Measurements from ENCODE around the gene CIROP.

Gene CIROP, protein sequence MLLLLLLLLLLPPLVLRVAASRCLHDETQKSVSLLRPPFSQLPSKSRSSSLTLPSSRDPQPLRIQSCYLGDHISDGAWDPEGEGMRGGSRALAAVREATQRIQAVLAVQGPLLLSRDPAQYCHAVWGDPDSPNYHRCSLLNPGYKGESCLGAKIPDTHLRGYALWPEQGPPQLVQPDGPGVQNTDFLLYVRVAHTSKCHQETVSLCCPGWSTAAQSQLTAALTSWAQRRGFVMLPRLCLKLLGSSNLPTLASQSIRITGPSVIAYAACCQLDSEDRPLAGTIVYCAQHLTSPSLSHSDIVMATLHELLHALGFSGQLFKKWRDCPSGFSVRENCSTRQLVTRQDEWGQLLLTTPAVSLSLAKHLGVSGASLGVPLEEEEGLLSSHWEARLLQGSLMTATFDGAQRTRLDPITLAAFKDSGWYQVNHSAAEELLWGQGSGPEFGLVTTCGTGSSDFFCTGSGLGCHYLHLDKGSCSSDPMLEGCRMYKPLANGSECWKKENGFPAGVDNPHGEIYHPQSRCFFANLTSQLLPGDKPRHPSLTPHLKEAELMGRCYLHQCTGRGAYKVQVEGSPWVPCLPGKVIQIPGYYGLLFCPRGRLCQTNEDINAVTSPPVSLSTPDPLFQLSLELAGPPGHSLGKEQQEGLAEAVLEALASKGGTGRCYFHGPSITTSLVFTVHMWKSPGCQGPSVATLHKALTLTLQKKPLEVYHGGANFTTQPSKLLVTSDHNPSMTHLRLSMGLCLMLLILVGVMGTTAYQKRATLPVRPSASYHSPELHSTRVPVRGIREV

DNA sequence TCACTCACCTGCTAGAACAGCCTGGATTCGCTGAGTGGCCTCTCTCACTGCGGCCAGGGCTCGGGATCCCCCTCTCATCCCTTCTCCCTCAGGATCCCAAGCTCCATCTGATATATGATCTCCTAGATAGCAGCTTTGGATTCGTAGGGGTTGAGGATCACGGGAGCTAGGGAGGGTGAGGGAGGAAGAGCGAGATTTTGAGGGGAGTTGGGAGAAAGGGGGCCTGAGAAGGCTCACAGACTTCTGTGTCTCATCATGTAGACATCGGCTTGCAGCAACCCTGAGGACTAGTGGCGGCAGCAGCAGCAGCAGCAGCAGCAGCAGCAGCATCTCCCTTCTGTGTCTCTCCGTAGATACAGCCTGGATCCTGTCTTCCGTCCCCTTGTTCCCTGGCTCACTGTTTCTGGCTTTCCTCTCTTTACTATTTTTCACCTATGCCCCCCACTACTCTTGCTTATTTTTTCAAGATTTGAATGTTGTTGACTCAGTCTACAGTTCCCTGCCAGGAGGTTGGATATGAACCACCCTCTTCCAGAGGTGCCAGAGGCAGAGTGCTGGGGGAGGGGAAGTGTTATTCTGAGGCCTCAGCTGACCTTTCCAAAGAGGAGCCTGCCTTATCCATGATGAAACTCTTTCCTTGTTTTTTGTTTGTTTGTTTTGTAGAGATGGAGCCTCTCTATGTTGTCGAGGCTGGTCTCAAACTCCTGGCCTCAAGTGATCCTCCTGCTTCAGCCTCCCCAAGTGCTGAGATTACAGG is at the start of gene CIROP:
CIROP (minus strand) TSS at position 399 of the 757 bp plus-strand sequence; CDS start at position 330, 69 bp downstream.
- no peak for DNase-seq

DNA sequence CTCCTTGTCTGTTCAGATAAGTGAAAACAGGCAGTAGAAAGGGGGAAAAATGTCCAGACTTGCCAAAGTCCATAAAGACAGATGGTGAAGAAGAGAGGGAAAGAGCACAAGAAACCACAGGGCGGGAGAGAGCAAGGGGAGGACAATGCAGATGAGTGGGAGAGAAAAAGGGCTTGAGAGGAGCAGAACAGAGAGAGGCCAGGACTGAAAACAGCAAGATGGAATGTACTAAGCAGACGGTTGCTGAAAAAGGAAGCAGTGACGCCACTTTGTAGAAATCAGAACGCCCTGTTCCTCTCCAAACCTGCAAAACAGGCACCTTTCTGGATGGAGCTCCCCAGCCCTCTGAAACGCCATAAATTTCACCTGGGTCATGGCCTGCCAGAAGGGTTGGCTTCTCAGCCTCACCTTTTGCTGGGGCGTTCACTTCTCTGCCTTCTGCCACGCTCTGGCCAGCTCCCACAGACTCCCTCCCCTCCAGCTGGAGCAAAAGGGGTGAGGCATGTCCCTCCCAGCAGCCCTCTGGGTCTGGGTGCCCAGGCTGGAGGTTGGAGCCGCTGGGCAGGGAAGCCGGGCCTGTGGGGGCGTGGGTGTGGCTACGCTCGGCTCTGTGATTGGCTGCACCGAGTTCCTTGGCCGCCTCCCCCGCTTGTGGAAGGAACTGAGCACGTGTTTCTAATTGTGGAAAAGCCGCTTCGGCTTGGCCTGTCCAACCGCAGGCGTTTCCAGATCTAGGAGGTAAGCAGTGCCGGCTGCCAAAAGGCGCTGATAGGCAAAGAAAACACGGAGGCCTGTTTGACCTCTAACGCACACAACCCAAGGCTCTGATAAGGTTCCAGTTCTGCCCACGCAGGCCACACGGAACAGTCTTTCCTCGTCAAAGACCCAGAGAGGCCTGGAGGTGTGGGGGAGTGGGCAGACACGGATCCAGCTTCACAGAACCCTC is 49.3 kb upstream of the CIROP start:
- DNase-seq = no peak

DNA sequence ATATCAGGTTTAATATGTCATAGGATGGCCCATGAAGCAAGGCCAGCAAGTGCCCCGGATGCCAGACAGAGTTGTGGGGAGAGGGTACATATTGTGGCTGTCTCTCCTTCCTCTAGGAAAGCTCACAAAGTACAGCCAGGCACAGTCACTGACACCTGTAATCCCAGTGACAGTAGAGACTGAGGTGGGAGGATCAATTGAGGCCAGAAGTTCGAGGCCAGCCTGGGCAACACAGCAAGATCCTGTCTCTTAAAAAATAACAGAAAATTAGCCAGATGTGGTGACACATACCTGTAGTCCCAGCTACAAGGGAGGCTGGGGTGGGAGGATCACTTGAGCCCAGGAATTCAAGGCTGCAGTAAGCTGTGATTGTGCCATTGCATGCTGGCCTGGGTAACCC is 46.6 kb upstream of the CIROP start:
- DNase-seq = no peak

DNA sequence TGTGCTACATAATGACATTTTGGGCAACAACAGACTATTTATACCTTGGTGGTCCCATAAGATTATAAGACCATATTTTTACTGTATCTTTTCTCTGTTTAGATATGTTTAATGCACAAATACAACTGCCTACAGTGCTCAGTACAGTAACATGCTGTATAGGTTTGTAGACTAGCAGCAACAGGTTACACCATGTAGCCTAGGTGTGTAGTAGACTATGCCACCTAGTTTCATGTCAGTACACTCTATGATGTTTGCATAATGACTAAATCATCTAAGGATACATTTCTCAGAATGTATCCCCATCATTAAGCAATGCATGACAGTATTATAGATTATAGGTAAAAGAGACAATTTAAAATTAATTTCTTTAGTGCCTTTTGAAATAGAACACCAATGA is 45.0 kb upstream of the CIROP start:
- no peak for DNase-seq

DNA sequence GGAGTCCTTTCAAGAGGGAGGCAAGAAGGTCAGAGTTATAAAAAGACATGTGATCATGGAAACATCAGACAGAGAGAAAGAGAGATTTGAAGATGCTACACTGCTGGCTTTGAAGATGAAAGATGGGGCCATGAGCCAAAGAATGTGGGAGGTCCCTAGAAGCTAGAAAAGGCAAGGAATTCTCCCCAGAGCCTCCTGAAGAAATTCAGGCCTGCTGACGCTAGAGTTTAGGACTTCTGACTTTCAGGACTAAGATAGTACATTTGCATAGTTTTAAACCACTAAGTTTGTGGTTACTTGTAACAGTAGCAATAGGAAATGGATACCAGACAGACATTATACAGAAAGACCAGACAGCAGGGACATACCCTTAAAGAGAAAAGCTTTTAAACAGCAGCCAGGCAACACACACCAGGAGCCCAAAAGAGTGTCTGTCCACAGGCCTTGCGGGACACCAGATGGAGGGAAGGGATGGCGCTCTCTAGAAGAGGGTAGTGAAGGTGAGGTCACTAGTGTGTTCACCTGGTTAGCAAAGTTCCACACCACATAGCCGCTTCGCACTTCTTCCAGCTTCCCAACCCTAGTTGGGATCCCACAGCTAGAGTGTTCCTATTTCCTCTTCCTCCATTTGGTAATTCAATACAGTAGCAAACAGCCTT is 43.9 kb upstream of the CIROP start:
- DNase-seq = no peak

DNA sequence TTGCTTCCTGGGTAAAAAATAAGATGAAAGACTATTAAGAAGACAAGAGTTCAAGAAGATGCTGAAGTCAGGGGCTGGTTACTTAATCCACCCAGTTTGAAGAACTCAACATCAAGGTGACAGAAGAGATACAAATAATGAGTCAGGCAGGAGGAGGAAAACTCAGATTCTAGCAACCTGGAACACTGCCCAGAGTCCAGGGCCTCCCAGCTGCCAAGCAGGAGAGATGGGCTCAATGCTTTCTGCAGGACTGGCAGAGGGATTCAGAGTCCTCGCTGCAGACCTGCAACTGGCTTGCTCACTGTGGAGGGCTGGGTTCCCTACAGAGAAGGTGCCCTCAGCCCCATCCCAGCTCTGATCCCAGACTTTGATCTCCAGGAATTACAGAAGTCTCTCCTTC is 42.9 kb upstream of the CIROP start:
- no peak for DNase-seq

DNA sequence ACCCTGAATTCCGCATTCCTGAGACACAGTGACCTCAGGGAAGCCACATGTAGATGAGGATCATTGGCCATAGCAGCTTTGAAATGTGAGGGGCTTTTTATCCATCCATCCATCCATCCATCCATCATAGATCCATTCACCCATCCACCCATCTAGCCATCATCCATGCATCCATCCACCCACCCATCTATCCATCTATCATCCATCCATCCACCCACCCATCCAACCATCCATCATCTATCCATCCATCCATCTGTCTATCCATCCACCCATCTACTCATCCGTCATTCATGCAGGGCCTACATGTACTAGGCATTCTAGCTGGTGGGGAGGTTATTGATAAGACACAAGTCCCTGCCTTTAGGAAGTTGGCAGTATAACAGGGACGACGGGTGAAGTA is 42.2 kb upstream of the CIROP start:
- DNase-seq = no peak

DNA sequence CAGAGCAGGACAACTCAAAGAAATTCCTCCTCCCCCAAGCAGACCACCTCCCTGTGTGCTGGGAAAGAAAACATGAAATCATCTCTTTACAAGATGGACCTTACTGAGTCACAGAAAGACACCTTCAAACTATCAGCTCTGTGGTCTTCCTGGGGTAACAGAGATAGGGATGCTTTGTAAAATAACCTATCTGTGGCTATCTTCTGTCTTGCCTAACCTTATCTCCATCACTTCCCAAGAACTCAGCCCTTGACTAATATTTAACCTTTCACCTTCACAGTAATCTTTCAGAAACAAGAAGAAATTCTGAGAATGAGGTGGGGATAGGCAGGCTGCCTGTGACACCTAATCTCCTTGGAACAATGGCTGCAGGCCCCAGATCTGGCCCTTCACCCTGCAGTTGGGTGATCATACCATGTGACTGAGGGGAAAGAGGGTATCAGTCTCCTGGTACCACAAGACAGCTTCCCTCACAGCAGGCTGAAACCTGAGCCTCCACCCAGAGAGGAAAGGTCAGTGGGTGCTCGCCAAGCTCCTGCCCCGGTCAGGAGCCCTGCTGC is 41.6 kb upstream of the CIROP start:
- DNase-seq = no peak

DNA sequence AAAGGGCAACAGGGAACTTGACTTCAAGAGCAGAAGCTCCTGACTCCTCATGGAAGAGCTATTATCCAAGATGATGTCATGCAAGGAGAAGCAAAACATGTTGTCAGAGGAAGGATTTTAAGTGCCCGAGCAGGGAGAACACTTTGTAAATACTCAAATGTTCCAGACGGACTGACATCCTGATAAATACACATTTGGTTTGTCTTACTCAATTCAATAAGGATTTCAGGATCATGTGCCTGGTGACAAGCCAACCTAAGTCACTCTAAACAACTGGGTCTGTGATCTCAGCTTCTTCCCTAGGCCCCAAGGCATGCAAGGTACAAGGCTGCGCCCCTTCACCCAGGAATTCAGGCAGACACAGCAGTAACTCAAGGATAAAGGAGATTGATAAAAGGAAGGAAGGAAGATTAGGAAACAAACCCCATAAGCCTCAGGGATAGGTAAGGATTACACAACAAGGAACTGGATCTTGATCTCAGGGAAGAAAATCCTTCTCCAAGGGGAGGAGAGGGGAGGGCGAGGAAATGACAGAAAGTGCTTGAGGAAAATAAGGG is 41.1 kb upstream of the CIROP start:
- DNase-seq = no peak

DNA sequence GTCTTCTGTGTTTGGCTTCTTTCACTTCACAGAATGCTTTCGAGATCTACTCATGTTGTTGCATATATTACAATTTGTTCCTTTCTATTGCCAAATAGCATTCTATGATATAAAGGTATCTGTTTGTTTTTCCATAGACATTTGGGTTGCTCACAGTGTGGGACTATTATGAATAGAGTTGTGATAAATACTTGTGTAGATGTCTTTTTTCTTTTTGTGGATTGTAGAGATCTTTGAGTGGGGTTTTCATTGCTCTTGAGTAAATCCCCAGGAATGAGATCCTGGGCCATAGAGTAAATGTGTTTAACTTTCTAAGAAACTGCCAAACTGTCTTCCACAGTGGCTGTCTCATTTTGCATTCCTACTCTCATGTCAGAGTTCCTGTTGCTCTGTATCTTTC is 39.1 kb upstream of the CIROP start:
- no peak for DNase-seq

DNA sequence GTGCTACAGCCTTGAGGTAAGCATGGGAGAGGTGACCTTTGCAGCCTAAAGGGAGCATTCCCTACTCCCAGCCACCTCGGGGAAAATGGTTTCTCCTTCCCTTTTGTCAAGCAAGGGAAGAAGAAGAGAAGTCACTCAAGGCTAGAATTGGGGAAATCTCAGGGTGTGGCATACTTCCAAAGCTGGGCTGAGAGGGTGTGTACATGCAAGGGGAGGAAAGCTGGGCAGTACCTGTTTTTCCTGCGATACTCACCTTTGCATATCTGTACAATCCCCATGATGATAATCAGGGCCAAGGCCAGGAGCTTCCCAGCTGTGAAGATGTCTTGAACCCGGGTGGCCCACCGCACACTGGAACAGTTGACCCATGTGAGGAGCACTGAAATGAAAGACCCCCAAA is 38.0 kb upstream of the CIROP start:
- DNase-seq = no peak

DNA sequence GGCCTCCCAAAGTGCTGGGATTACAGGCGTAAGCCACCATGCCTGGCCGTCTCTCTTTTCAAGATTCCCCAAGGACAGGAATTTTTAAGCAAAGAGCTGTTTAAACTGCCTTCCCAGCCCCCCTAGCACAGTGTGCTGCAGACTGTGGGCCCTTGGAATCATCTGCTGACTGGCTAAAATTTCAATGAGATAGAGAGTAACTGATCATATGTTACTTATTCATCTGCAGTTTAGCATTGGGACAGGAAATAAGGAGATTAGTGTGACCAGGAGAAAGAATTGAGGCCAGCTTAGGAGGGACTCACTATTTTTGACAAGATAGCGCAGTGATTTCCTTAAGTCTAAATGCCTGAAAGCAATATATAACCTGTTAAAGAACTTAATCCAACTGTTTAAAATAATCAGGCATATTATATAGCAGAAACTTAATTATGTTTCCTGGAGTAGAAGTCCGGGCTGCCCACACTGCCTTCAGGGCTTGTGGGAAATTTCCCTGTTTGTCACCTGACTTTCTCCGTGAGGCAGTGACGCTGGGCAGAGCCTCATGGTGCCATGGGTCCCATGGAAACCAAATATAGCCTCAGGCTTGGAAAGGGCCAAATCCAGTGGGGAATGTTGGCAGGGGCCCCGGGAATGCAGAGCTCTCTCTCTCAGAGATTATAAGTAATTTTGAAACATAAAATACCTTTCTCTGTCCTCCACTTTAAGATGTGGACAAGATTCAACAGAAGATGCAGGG is 37.1 kb upstream of the CIROP start:
- DNase-seq = no peak

DNA sequence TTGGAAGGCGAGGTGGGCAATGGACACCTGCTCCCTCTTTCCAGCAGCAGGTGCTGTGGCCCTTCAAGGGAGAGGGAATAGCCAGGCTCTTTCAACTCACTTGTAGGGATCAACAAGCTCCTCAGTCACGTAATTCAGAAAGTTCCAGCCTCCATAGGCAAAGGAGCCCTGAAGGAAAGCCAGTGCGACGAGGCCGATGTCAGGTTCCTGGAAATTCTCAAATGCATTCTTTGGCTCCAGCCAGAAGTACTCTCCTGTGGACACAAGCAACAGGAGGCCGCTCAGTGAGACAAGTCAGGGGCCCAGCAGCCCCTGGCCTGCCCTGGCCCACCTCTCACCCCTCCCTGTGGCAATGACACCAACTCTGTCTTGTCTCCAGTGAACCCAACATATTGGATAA is 35.6 kb upstream of the CIROP start:
- no peak for DNase-seq

DNA sequence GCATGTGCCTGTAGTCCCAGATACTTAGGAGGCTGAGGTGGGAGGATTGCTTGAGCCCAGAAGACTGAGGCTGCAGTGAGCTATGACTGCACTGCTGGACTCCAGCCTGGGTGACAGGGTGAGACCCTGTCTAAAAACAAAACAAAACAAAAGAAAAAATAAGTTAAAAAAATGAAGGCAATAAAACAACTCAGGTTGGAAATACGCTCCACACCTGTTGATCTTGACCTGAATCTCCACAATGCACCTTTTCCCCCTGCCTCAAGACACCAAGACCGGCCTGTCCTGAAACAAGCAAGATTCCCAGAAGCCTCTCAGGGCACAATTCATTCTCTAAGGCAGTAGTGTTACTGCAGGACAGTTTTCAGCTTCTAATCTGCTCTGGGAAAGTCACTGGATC is 35.1 kb upstream of the CIROP start:
- DNase-seq = no peak

DNA sequence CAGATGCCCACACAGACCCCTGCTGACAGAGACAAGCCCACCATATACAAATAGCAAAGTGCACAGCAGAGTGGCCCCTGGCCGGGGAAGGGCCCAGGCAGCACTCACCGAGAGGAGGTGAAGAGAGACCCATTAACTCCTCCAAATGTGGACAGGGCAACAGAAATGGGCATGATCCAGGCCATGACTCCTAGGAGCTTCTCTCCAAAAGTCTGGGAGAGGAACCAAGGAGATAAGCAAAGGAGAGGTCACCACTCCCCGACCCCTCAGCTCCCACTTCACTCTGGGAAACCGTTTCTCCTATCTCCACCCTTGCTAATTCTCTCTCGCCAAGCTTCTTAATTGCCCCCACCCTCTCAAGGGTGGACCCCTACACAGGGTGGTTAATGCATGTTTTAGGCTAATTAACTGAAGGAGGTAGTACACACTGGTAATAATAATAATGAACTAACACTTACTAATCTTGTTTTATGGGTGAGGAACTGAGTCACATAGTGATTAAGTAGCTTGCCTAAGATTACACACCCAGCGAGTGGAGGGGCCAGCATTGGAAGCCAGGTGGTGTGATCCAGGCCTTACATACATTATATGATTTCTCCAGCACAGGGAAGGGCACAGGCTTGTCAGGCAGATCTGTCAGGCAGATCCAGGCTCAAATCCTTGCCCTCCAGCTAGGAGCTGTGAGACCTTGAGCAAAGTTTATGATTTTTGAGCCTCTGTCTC is 33.2 kb upstream of the CIROP start:
- no peak for DNase-seq

DNA sequence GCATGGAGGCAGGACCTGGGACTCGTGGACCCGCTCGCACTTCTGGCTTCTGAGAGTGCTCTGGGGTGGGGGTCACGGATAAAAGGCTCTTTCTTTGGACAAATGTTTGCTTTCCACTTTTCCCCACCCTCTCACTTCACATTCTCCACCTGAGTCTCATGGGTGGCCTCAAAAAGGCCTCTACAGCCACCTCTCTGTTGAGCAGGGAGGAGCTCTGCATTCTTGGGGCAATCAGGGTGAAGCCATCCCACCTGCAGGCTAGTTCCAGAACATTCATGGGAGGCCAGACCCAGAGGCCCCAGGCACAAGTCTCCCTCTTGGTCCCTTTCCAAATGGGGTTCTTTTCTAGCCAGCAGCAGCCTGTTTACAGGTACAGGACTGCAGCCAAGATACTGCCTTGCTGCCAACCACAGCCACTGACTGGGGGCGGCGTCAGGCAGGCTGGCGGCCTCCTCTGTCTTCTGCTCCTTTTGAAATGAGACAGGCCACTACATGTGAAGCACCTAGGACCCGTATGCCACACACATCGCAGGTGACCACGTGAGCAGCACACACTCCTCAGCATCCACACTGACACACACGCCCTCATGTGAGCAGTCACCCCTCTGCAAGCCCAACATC is 32.5 kb upstream of the CIROP start:
- DNase-seq = no peak

DNA sequence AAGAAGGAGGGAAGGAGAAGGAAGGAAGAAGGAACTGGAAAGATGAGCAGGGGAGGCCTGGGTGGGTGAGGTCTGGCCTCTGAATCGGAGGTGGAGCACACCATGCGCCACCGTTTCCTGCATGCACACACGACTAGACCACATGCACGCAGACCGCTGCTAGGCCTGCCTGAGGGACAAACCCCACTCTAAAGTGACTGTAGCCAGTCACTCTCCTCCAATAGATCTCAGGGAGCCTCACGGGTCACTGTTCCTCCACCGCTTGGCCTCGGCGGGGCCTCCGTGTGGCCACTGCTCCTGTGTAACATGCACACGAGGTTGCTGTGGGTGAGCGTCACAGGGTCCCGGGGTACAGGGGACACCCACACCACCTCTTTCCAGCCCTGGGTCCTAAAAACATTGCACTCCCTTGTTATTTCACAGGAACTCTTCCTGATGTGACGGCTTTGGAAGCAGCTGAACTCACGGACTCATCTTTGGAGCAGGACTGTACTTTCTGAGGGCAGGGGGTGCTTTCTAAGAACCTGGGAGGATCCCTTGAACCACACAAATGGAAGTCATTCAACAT is 31.9 kb upstream of the CIROP start:
- DNase-seq = no peak

DNA sequence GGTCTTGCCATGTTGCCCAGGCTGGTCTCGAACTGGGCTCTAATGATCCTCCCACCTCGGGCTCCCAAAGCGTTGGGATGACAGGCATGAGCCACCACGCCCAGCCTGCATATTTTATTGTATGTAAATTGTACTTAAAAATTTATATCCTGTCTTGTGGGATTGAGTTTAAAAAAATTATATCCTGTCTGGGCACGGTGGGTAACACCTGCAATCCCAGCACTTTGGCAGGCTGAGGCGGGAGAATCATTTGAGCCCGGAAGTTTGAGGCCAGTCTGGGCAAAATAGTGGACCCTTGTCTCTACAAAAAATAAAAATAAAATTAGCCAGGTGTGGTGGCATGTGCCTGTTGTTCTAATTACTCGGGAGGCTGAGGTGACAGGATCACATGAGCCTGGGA is 28.2 kb upstream of the CIROP start:
- no peak for DNase-seq

DNA sequence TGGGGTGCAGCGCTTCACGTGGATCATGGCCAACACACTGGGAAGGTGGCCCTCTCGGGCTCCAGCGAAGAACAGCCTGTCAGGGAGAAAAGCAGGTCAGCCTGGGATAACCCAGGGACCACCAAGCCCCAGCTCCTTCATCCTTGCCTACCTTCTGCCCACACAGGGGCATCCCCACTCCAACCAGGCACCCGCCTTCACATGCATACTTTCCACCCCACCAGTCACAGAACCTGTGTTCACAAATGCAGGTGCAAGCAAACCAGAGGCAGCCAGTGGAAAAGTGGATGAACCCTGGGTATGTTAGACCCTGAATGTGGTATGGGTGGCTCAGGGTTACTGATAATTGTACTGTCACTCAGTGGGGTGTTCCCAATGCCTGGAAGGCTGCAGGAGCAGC is 26.7 kb upstream of the CIROP start:
- no peak for DNase-seq

Measured in activated CD4-positive, CD25-positive, alpha-beta regulatory T cell (primary cell).